ENCODE results near the gene MISP. TPM values are rescaled to one million over a fixed set of nuclear protein-coding genes. Genes with fewer than 3 reads are reported as not detected.

The MISP gene
- total and polyA plus RNA-seq, 2 donors (not counting 1 experiment from before 2014, with no cell fraction given) = not detected

GRCh38 chr19:805166-805551 is 54.2 kb downstream of the MISP start:
- no peak overlapping the region for H3K4me3 Mint-ChIP-seq
- H3K9me3 ChIP-seq (ENCODE audit: control extremely low read depth in 1 of 3, control insufficient read depth in 2 of 3, insufficient read depth in 1 of 3, low read length in 2 of 3) = no peaks in the 10 kb centered on the region
- H3K4me1 Mint-ChIP-seq = peaks cover 24% of the 10 kb centered on the region
- H3K36me3 ChIP-seq (replicated peaks in 1 of 2; ENCODE audit: control extremely low read depth in 1 of 2, control insufficient read depth in 1 of 2, extremely low read depth in 1 of 2, insufficient read depth in 2 of 2, low read length in 1 of 2) = peaks cover 6 to 82% of the 10 kb centered on the region in 2 experiments
- peaks cover 11 to 18% of the 10 kb centered on the region in 2 donors for H3K4me1 ChIP-seq (ENCODE audit: control insufficient read depth in 2 of 2, insufficient read depth in 2 of 2, low read length in 2 of 2)
- H4K20me1 ChIP-seq (ENCODE audit: control insufficient read depth, insufficient read depth, low read length, poor library complexity, severe bottlenecking) = peaks cover 100% of the 10 kb centered on the region
- POLR2A ChIA-PET = no interaction called here
- H2AFZ ChIP-seq (ENCODE audit: insufficient read depth, low read depth, low read length, poor library complexity, severe bottlenecking) = no peak overlapping the region
- no peaks in the 10 kb centered on the region for H3K27me3 Mint-ChIP-seq
- TF ChIP-seq CTCF (IDR thresholded peaks at IDR 0.05) = peak; percentile 18
- TF ChIP-seq EZH2 (IDR thresholded peaks at IDR 0.05; ENCODE audit: borderline replicate concordance, insufficient read depth, low read depth, low read length, poor library complexity, severe bottlenecking) = no peak
- DNase-seq = peak; percentile 27
- H3K9ac ChIP-seq (ENCODE audit: low read length) = no peak overlapping the region
- intact Hi-C loops (cut with micrococcal nuclease) = no loop called here
- CTCF ChIA-PET = interaction anchor here (0.7 kb wide), 1 partner anchor 117 kb away, joined by 3 read pairs; no protein-coding TSS in a partner anchor
- 98% methylated on average over 33 of the region's 33 CpGs for WGBS (ENCODE audit: insufficient coverage)
- no peak overlapping the region for H3K27ac Mint-ChIP-seq
- no peaks in the 10 kb centered on the region for H3K9me3 Mint-ChIP-seq (ENCODE audit: insufficient read depth)
- peaks cover 80% of the 10 kb centered on the region for H3K79me2 ChIP-seq (ENCODE audit: control insufficient read depth, insufficient read depth, low read length)
- H3K27me3 ChIP-seq (replicated peaks in 1 of 4; ENCODE audit: control extremely low read depth in 1 of 4, control insufficient read depth in 3 of 4, insufficient read depth in 4 of 4, low read length in 3 of 4) = no peaks in the 10 kb centered on the region
- no peak overlapping the region for H3K27ac ChIP-seq (ENCODE audit: low read length in 2 of 2)
- H3K4me2 ChIP-seq (replicated peaks; ENCODE audit: low read depth, low read length, poor library complexity, severe bottlenecking) = no peak overlapping the region
- H3K4me3 ChIP-seq (ENCODE audit: control extremely low read depth in 1 of 5, extremely low read depth in 1 of 5, insufficient read depth in 1 of 5, low read depth in 2 of 5, low read length in 4 of 5) = no peak overlapping the region
- ATAC-seq (ENCODE audit: low read depth) = no peak

GRCh38 chr19:805600-806550 is 55.0 kb downstream of the MISP start:
- peak; percentile 28 for DNase-seq
- Mint-ChIP-seq H3K9me3 (ENCODE audit: insufficient read depth) (no peaks in the 10 kb centered on the region), H3K27ac (no peak overlapping the region), H3K27me3 (no peaks in the 10 kb centered on the region), H3K4me3 (no peak overlapping the region), H3K4me1 (peaks cover 18% of the 10 kb centered on the region)
- Histone ChIP-seq H3K4me2 (replicated peaks; ENCODE audit: low read depth, low read length, poor library complexity, severe bottlenecking) (no peak overlapping the region), H3K9me3 (ENCODE audit: control extremely low read depth in 1 of 3, control insufficient read depth in 2 of 3, insufficient read depth in 1 of 3, low read length in 2 of 3) (no peaks in the 10 kb centered on the region), H3K27ac (ENCODE audit: low read length in 2 of 2) (no peak overlapping the region), H3K4me3 (ENCODE audit: control extremely low read depth in 1 of 5, extremely low read depth in 1 of 5, insufficient read depth in 1 of 5, low read depth in 2 of 5, low read length in 4 of 5) (no peak overlapping the region), H3K4me1 (ENCODE audit: control insufficient read depth in 2 of 2, insufficient read depth in 2 of 2, low read length in 2 of 2) (peaks cover 5 to 11% of the 10 kb centered on the region in 2 donors), H2AFZ (ENCODE audit: insufficient read depth, low read depth, low read length, poor library complexity, severe bottlenecking) (no peak overlapping the region), H3K27me3 (replicated peaks in 1 of 4; ENCODE audit: control extremely low read depth in 1 of 4, control insufficient read depth in 3 of 4, insufficient read depth in 4 of 4, low read length in 3 of 4) (no peaks in the 10 kb centered on the region), H4K20me1 (ENCODE audit: control insufficient read depth, insufficient read depth, low read length, poor library complexity, severe bottlenecking) (peaks cover 100% of the 10 kb centered on the region), H3K79me2 (ENCODE audit: control insufficient read depth, insufficient read depth, low read length) (peaks cover 73% of the 10 kb centered on the region), H3K9ac (ENCODE audit: low read length) (no peak overlapping the region), H3K36me3 (replicated peaks in 1 of 2; ENCODE audit: control extremely low read depth in 1 of 2, control insufficient read depth in 1 of 2, extremely low read depth in 1 of 2, insufficient read depth in 2 of 2, low read length in 1 of 2) (peaks cover 6 to 83% of the 10 kb centered on the region in 2 experiments)
- no peak for ATAC-seq (ENCODE audit: low read depth)
- WGBS (ENCODE audit: insufficient coverage) = 98% methylated on average over 87 of the region's 93 CpGs
- intact Hi-C loops (cut with micrococcal nuclease) = no loop called here
- ChIA-PET CTCF (no interaction called here), POLR2A (no interaction called here)
- TF ChIP-seq EZH2 (IDR thresholded peaks at IDR 0.05; ENCODE audit: borderline replicate concordance, insufficient read depth, low read depth, low read length, poor library complexity, severe bottlenecking) = no peak
- no peak for TF ChIP-seq CTCF (IDR thresholded peaks at IDR 0.05)
